Parathyroid adenoma (tissue), 2 donors: ENCODE data around the gene ECE1.
A peak's percentile ranks its signal among the peaks of the same experiment; 100 is the strongest.

Experiments
- H2AFZ ChIP-seq: fragments of 300-600 bp; sonication (generic); one replicate; pipeline ENCODE4 v1.7.0; 2017; ENCODE audit warnings: antibody characterized with exemption, mild to moderate bottlenecking
- H3K27ac ChIP-seq: fragments of 300-600 bp; sonication (generic); one replicate; pipeline ENCODE4 v1.7.0; 2017
- H3K27me3 ChIP-seq: fragments of 300-600 bp; sonication (generic); one replicate; pipeline ENCODE4 v1.7.0; 2017; ENCODE audit warnings: low read length; ENCODE audit not compliant: control insufficient read depth, insufficient read depth
- H3K36me3 ChIP-seq: fragments of 300-600 bp; sonication (generic); one replicate; pipeline ENCODE4 v1.7.0; 2017; ENCODE audit warnings: low read length; ENCODE audit not compliant: control insufficient read depth, insufficient read depth
- H3K4me1 ChIP-seq: fragments of 300-600 bp; sonication (generic); one replicate; pipeline ENCODE4 v1.7.0; 2017; ENCODE audit warnings: control low read depth
- H3K4me2 ChIP-seq: fragments of 300-600 bp; sonication (generic); one replicate; pipeline ENCODE4 v1.7.0; 2017; ENCODE audit warnings: low read length
- H3K4me3 ChIP-seq: fragments of 300-600 bp; sonication (generic); one replicate; pipeline ENCODE4 v1.7.0; 2017; ENCODE audit warnings: low read depth, low read length
- H3K79me2 ChIP-seq: fragments of 300-600 bp; sonication (generic); one replicate; pipeline ENCODE4 v1.7.0; 2017; ENCODE audit warnings: control low read depth
- H3K9ac ChIP-seq: fragments of 300-600 bp; sonication (generic); one replicate; pipeline ENCODE4 v1.7.0; 2017; ENCODE audit warnings: mild to moderate bottlenecking
- H3K9me3 ChIP-seq: fragments of 300-600 bp; sonication (generic); one replicate; pipeline ENCODE4 v1.7.0; 2017; ENCODE audit warnings: low read length; ENCODE audit not compliant: control insufficient read depth
- TF ChIP-seq, protein P1 (sequence below): fragments of 300-600 bp; sonication (generic); IDR thresholded peaks from one replicate; pipeline ENCODE4 v1.7.0; 2017; ENCODE audit warnings: antibody characterized with exemption, mild to moderate bottlenecking
- donor health status: primary hyperparathyroidism.

Gene ECE1

DNA sequence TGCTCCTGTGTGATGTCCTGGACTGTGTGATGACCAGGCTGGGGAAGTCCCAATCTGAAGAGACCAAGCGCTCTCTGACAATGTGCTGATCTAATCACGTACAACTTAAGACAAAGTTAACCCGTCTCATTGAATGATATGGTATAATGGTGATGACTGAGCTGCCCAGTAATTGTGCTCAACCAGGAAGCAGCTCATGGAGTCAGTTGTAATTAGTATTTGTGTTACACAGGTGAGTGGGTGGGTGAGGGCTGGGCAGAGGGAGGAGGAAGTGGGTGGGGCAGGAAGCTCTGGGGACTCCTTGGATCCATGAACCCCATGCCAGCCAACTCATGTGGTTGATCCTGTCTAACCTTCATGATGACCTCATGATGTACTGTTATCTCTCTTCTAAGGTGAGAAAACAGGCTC lies 8.7 kb upstream of the ECE1 start:
- H3K9me3 ChIP-seq: no peaks in the 10 kb centered on the region
- H3K4me2 ChIP-seq: no peak overlapping the region
- H3K27ac ChIP-seq: no peak overlapping the region
- H3K36me3 ChIP-seq: no peaks in the 10 kb centered on the region
- no peak overlapping the region for H2AFZ ChIP-seq
- TF ChIP-seq, protein P1, sequence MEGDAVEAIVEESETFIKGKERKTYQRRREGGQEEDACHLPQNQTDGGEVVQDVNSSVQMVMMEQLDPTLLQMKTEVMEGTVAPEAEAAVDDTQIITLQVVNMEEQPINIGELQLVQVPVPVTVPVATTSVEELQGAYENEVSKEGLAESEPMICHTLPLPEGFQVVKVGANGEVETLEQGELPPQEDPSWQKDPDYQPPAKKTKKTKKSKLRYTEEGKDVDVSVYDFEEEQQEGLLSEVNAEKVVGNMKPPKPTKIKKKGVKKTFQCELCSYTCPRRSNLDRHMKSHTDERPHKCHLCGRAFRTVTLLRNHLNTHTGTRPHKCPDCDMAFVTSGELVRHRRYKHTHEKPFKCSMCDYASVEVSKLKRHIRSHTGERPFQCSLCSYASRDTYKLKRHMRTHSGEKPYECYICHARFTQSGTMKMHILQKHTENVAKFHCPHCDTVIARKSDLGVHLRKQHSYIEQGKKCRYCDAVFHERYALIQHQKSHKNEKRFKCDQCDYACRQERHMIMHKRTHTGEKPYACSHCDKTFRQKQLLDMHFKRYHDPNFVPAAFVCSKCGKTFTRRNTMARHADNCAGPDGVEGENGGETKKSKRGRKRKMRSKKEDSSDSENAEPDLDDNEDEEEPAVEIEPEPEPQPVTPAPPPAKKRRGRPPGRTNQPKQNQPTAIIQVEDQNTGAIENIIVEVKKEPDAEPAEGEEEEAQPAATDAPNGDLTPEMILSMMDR: no peak
- H3K9ac ChIP-seq: no peak overlapping the region
- peaks cover 34% of the 10 kb centered on the region for H3K79me2 ChIP-seq
- peaks cover 8% of the 10 kb centered on the region for H3K4me1 ChIP-seq
- no peaks in the 10 kb centered on the region for H3K27me3 ChIP-seq
- H3K4me3 ChIP-seq: no peak overlapping the region

DNA sequence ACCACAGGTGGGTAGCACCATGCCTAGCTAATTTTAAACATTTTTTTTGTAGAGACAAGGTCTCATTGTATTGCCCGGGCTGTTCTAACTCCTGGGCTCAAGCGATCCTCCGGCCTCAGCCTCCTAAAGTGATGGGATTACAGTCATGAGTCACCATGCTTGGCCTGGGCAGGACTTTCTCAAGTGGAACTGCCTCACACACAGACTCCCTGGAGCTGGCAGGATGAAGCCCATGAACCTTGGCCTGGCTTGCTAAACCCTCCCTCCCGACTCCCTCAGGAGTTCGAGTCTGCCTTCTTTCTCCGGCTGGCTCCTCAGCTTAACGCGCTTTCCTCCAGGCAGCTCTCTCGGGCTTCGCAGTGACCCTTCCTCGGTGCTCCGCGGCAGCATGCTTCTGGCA lies 7.7 kb upstream of the ECE1 start:
- TF ChIP-seq, protein P1: no peak
- H3K9me3 ChIP-seq: no peaks in the 10 kb centered on the region
- no peak overlapping the region for H3K4me3 ChIP-seq
- H3K4me1 ChIP-seq: peaks cover 6% of the 10 kb centered on the region
- H3K36me3 ChIP-seq: no peaks in the 10 kb centered on the region
- H3K27me3 ChIP-seq: no peaks in the 10 kb centered on the region
- H2AFZ ChIP-seq: no peak overlapping the region
- no peak overlapping the region for H3K4me2 ChIP-seq
- no peak overlapping the region for H3K27ac ChIP-seq
- no peak overlapping the region for H3K9ac ChIP-seq
- peaks cover 32% of the 10 kb centered on the region for H3K79me2 ChIP-seq

DNA sequence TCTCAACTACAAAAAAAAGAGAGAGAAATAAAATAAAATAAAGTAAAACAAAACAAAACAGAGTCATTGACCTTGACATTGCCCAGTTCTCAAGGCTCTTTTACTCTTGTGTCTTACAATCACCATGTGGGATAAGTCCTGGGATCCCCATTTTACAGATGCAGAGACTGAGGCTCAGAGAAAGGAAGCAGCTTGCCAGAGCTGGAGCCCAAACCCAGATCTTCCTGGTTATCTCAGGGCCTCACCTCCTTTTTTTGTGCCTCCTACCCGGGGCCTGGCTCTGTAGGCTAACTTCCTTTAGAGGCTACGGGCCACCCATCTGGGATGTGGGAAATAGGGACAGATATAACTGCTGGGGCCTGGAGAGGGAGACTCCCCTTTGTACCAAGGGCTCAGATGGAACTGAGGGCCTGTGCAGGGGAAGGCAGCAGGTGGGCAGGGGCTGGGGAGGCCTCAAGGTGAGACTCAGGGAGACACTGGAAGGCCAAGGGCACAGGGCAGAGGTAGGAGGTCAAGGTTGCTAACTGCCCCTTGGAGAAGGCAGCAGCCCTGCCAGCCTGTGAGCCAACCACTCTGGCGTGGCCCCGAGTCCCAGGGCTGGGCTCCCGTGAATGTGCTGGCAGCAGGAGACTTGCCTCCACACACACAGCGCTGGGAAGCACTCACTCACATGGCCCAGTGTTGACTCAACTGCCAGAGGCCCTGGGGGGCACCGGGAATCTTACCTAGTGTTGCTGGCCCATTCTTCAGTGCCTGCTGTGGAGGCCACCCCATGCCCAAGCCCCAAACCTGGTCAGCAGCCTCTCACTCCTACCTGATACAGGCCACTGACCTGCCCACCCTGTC lies 6.5 kb upstream of the ECE1 start:
- no peak overlapping the region for H3K4me2 ChIP-seq
- H3K4me3 ChIP-seq: no peak overlapping the region
- no peaks in the 10 kb centered on the region for H3K27me3 ChIP-seq
- peaks cover 29% of the 10 kb centered on the region for H3K79me2 ChIP-seq
- no peaks in the 10 kb centered on the region for H3K9me3 ChIP-seq
- no peaks in the 10 kb centered on the region for H3K36me3 ChIP-seq
- no peak overlapping the region for H2AFZ ChIP-seq
- H3K9ac ChIP-seq: no peak overlapping the region
- peaks cover 4% of the 10 kb centered on the region for H3K4me1 ChIP-seq
- H3K27ac ChIP-seq: peak overlapping the region; percentile 45
- TF ChIP-seq, protein P1: no peak

- no peaks in the 10 kb centered on the region for H3K27me3 ChIP-seq
- TF ChIP-seq, protein P1: no peak
- peaks cover 6% of the 10 kb centered on the region for H3K4me1 ChIP-seq
- no peak overlapping the region for H3K9ac ChIP-seq
- no peaks in the 10 kb centered on the region for H3K9me3 ChIP-seq
- H3K4me3 ChIP-seq: no peak overlapping the region
- no peak overlapping the region for H3K4me2 ChIP-seq
- H3K27ac ChIP-seq: peak overlapping the region; percentile 45
- H3K36me3 ChIP-seq: no peaks in the 10 kb centered on the region
- peaks cover 29% of the 10 kb centered on the region for H3K79me2 ChIP-seq
- no peak overlapping the region for H2AFZ ChIP-seq
Observed at GRCh38 chr1:21295545-21295944, 5.3 kb upstream of the ECE1 start.

GRCh38 chr1:21295002-21295401 lies 4.7 kb upstream of the ECE1 start:
- Histone ChIP-seq H3K79me2 (peaks cover 25% of the 10 kb centered on the region), H3K36me3 (no peaks in the 10 kb centered on the region), H3K9me3 (no peaks in the 10 kb centered on the region), H3K9ac (no peak overlapping the region), H3K4me2 (no peak overlapping the region), H3K27me3 (no peaks in the 10 kb centered on the region), H3K27ac (peak overlapping the region; percentile 42), H2AFZ (no peak overlapping the region), H3K4me1 (peaks cover 7% of the 10 kb centered on the region), H3K4me3 (no peak overlapping the region)
- TF ChIP-seq, protein P1: no peak
